ENCODE data around the gene CDH19.

GRCh38 chr18:66640431-66640830 is 36.5 kb upstream of the CDH19 start:
- no peak for TF ChIP-seq CTCF (IDR thresholded peaks at IDR 0.05)
- TF ChIP-seq POLR2A (IDR thresholded peaks at IDR 0.05), result no peak

Measured in lower leg skin (tissue), 3 donors.